H1 (cell line): ENCODE data around the gene CYP11A1. TPM values are rescaled to one million over a fixed set of nuclear protein-coding genes. Genes with fewer than 3 reads are reported as not detected.

Source experiments
- EP300 ChIP-seq, 2 experiments: IDR thresholded peaks; 1 replicate in 1 of 2; 2 replicates in 1 of 2; pipeline ENCODE4 v1.6.1; 2011 to 2012; ENCODE audit warnings: low read depth in 2 of 2, low read length in 2 of 2, mild to moderate bottlenecking in 2 of 2, borderline replicate concordance in 1 of 2, inconsistent platforms in 1 of 2, moderate library complexity in 1 of 2
- POLR2A ChIP-seq, 2 experiments: IDR thresholded peaks; 1 replicate in 1 of 2; 2 replicates in 1 of 2; pipeline ENCODE4 v1.6.1; 2011; ENCODE audit warnings: low read depth in 2 of 2, low read length in 2 of 2, mild to moderate bottlenecking in 2 of 2; ENCODE audit errors: control extremely low read depth in 1 of 2
- polyA plus RNA-seq, 7 experiments: library from polyadenylated mRNA; depleted of rRNA in 3 of 7; stranded (reverse) in 5 of 7; unstranded in 2 of 7; fragments of >200 nt in 5 of 7; fragments of 200-250 nt in 2 of 7; gene quantifications; 1 replicate in 5 of 7; 2 replicates in 1 of 7; 4 replicates in 1 of 7; pipeline versions ENCODE4 v1.2.1 to v1.2.3, GENCODE V29; 2011 to 2013; ENCODE audit warnings: missing spikeins in 2 of 7, mixed read lengths in 2 of 7
- total RNA-seq: library from RNA; stranded (reverse); fragmentation: NEBNext Ultra II Directional; extraction: Animal tissue kit (Norgen Biotek cat#: 25700); gene quantifications from 2 replicates; pipeline ENCODE4 v1.2.1, GENCODE V29; 2021

The CYP11A1 gene
- total and polyA plus RNA-seq, 2 of the 8 experiments (the other 6 are each of a cell fraction or from before 2014, with no cell fraction given), result 1.9 to 7.2 TPM

- TF ChIP-seq EP300 (IDR thresholded peaks at IDR 0.05; ENCODE audit: borderline replicate concordance in 1 of 2, low read depth in 2 of 2, low read length in 2 of 2), result no peak
- no peak for TF ChIP-seq POLR2A (IDR thresholded peaks at IDR 0.05; ENCODE audit: control extremely low read depth in 1 of 2, low read depth in 2 of 2, low read length in 2 of 2)
Measured at GRCh38 chr15:74413350-74414080, 46.1 kb upstream of the CYP11A1 start (continued).
